ENCODE measurements around the gene PCA3. TPM values are rescaled to one million over a fixed set of nuclear protein-coding genes. Genes with fewer than 3 reads are reported as not detected.

The PCA3 gene
- polyA plus RNA-seq, 1 of the 3 experiments (the other 2 are of a cell fraction): 0.21 TPM

- ChIA-PET CTCF (interaction anchor here (0.7 to 1.9 kb wide), 3 partner anchors 9 to 187 kb away, joined by 3 to 8 read pairs (median 3); no protein-coding TSS in a partner anchor), POLR2A (no interaction called here)
- 6% methylated on average over 1 of the region's 1 CpG for WGBS (ENCODE audit: low lambda C conversion rate)
- H4K20me1 ChIP-seq (ENCODE audit: insufficient read depth): no peaks in the 10 kb centered on the region
- H3K4me2 ChIP-seq: no peak overlapping the region
- no peaks in the 10 kb centered on the region for H3K4me1 ChIP-seq (ENCODE audit: control insufficient read depth in 1 of 2, insufficient read depth in 2 of 2, low read depth in 1 of 2, low read length in 1 of 2)
- no peaks in the 10 kb centered on the region for H3K9me3 ChIP-seq
- no peak overlapping the region for H3K4me3 ChIP-seq (ENCODE audit: low read depth in 2 of 2, low read length in 1 of 2)
- H3K27ac ChIP-seq (ENCODE audit: low read depth in 2 of 2, low read length in 1 of 2): no peak overlapping the region
- H3K9ac ChIP-seq: no peak overlapping the region
- no peaks in the 10 kb centered on the region for H3F3A ChIP-seq (replicated peaks; ENCODE audit: insufficient read depth)
- no peak overlapping the region for H2AFZ ChIP-seq (ENCODE audit: low read depth)
- no peaks in the 10 kb centered on the region for H3K9me2 ChIP-seq
- H3K79me2 ChIP-seq (ENCODE audit: insufficient read depth): no peaks in the 10 kb centered on the region
- TF ChIP-seq ELF1 (IDR thresholded peaks at IDR 0.05) (no peak), GABPA (IDR thresholded peaks at IDR 0.05; ENCODE audit: low read depth) (no peak), FOXM1 (IDR thresholded peaks at IDR 0.05; ENCODE audit: low read depth) (no peak), EZH2phosphoT487 (IDR thresholded peaks at IDR 0.05; ENCODE audit: borderline replicate concordance, low read depth) (no peak), TAF1 (IDR thresholded peaks at IDR 0.05; ENCODE audit: borderline replicate concordance, low read depth, low read length) (no peak), POLR2AphosphoS5 (IDR thresholded peaks at IDR 0.05; ENCODE audit: low read depth, low read length) (no peak)
- no peaks in the 10 kb centered on the region for H3K36me3 ChIP-seq (replicated peaks in 1 of 2; ENCODE audit: control insufficient read depth in 1 of 2, insufficient read depth in 2 of 2, low read length in 1 of 2)
- H3K27me3 ChIP-seq (ENCODE audit: insufficient read depth): peaks cover 48% of the 10 kb centered on the region
- no peak for DNase-seq
Measured at GRCh38 chr9:76800901-76801300, 36.7 kb downstream of the PCA3 start.

- Histone ChIP-seq H2AFZ (ENCODE audit: low read depth) (no peak overlapping the region), H3K4me1 (ENCODE audit: control insufficient read depth in 1 of 2, insufficient read depth in 2 of 2, low read depth in 1 of 2, low read length in 1 of 2) (no peaks in the 10 kb centered on the region), H3K27ac (ENCODE audit: low read depth in 2 of 2, low read length in 1 of 2) (no peak overlapping the region), H3K27me3 (ENCODE audit: insufficient read depth) (peaks cover 46% of the 10 kb centered on the region), H4K20me1 (ENCODE audit: insufficient read depth) (no peaks in the 10 kb centered on the region), H3K4me2 (no peak overlapping the region), H3F3A (replicated peaks; ENCODE audit: insufficient read depth) (no peaks in the 10 kb centered on the region), H3K9ac (no peak overlapping the region), H3K4me3 (ENCODE audit: low read depth in 2 of 2, low read length in 1 of 2) (no peak overlapping the region), H3K36me3 (replicated peaks in 1 of 2; ENCODE audit: control insufficient read depth in 1 of 2, insufficient read depth in 2 of 2, low read length in 1 of 2) (no peaks in the 10 kb centered on the region), H3K79me2 (ENCODE audit: insufficient read depth) (no peaks in the 10 kb centered on the region), H3K9me3 (no peaks in the 10 kb centered on the region), H3K9me2 (no peaks in the 10 kb centered on the region)
- TF ChIP-seq SIN3A (IDR thresholded peaks at IDR 0.05; ENCODE audit: borderline replicate concordance, low read depth, low read length) (no peak), TAF1 (IDR thresholded peaks at IDR 0.05; ENCODE audit: borderline replicate concordance, low read depth, low read length) (no peak)
- POLR2A ChIA-PET: no interaction called here
- CTCF ChIA-PET: no interaction called here
- 3% methylated on average over 2 of the region's 2 CpGs for WGBS (ENCODE audit: low lambda C conversion rate)
- DNase-seq: no peak
Measured at GRCh38 chr9:76803083-76803482, 38.8 kb downstream of the PCA3 start.

- Histone ChIP-seq H3K27ac (ENCODE audit: low read depth in 2 of 2, low read length in 1 of 2) (no peak overlapping the region), H3K4me2 (no peak overlapping the region), H3K79me2 (ENCODE audit: insufficient read depth) (no peaks in the 10 kb centered on the region), H3K4me3 (ENCODE audit: low read depth in 2 of 2, low read length in 1 of 2) (no peak overlapping the region), H2AFZ (ENCODE audit: low read depth) (no peak overlapping the region), H3K4me1 (ENCODE audit: control insufficient read depth in 1 of 2, insufficient read depth in 2 of 2, low read depth in 1 of 2, low read length in 1 of 2) (no peaks in the 10 kb centered on the region), H3K27me3 (ENCODE audit: insufficient read depth) (peaks cover 47% of the 10 kb centered on the region), H3K9me2 (no peaks in the 10 kb centered on the region), H3K36me3 (replicated peaks in 1 of 2; ENCODE audit: control insufficient read depth in 1 of 2, insufficient read depth in 2 of 2, low read length in 1 of 2) (no peaks in the 10 kb centered on the region), H4K20me1 (ENCODE audit: insufficient read depth) (no peaks in the 10 kb centered on the region), H3K9ac (no peak overlapping the region), H3K9me3 (no peaks in the 10 kb centered on the region), H3F3A (replicated peaks; ENCODE audit: insufficient read depth) (no peaks in the 10 kb centered on the region)
- 59% methylated on average over 7 of the region's 7 CpGs for WGBS (ENCODE audit: low lambda C conversion rate)
- DNase-seq: no peak
- CTCF ChIA-PET: no interaction called here
- POLR2A ChIA-PET: no interaction called here
- TF ChIP-seq CTCF (IDR thresholded peaks at IDR 0.05) (no peak), FOXJ3 (CRISPR knock-in tag; IDR thresholded peaks at IDR 0.05) (no peak), EZH2phosphoT487 (IDR thresholded peaks at IDR 0.05; ENCODE audit: borderline replicate concordance, low read depth) (no peak), IRF3 (IDR thresholded peaks at IDR 0.05; ENCODE audit: low read depth, low read length) (no peak), GABPA (IDR thresholded peaks at IDR 0.05; ENCODE audit: low read depth) (no peak), EP300 (IDR thresholded peaks at IDR 0.05; ENCODE audit: borderline replicate concordance in 1 of 2, low read depth in 1 of 2, low read length in 1 of 2) (no peak), GATA2 (CRISPR knock-in tag; IDR thresholded peaks at IDR 0.05) (no peak), USF1 (IDR thresholded peaks at IDR 0.05; ENCODE audit: borderline replicate concordance, low read depth) (no peak), NRF1 (IDR thresholded peaks at IDR 0.05; ENCODE audit: low read depth, low read length) (no peak), FOSL2 (IDR thresholded peaks at IDR 0.05; ENCODE audit: borderline replicate concordance, low read depth) (no peak), RCOR1 (IDR thresholded peaks at IDR 0.05; ENCODE audit: low read length) (no peak), YY1 (IDR thresholded peaks at IDR 0.05; ENCODE audit: low read depth) (no peak), ELF1 (IDR thresholded peaks at IDR 0.05) (no peak), SMC3 (IDR thresholded peaks at IDR 0.05; ENCODE audit: low read depth, low read length) (no peak), TEAD4 (IDR thresholded peaks at IDR 0.05; ENCODE audit: borderline replicate concordance, insufficient read depth) (no peak)
Measured at GRCh38 chr9:76803762-76804161, 39.5 kb downstream of the PCA3 start.

All from SK-N-SH (cell line).